ENCODE measurements around the gene ANKS1B. TPM values are rescaled to one million over a fixed set of nuclear protein-coding genes. Genes with fewer than 3 reads are reported as not detected.

The ANKS1B gene
- total RNA-seq, 1 experiment from 2014 or later: 9.7 TPM

DNA sequence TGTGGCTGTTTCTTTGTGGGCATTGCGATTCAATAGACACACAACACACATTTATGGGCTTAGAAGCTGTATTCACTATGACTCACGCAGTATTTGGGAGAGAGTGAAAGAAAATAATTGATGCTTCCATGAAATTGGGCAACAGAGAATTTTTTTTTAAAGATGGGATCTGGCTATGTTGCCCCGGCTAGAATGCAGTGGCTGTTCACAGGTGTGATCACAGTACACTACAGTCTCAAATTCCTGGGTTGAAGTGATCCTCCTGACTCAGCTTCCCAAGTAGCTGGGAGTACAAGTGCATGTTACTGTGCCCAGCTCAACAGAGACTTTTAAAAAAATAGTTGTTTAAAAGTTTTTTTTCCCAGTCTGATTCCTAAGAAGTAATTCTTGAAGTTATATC, 1193.3 kb downstream of the ANKS1B start:
- no peak overlapping the region for H3K27ac ChIP-seq (ENCODE audit: low read length)
- no peaks in the 10 kb centered on the region for H3K9me3 ChIP-seq (ENCODE audit: control insufficient read depth, insufficient read depth, low read depth, low read length)
- no peaks in the 10 kb centered on the region for H3K27me3 ChIP-seq (ENCODE audit: control insufficient read depth, insufficient read depth, low read length)
- no peak overlapping the region for H3K4me3 ChIP-seq (ENCODE audit: low read depth in 2 of 2, low read length in 2 of 2)
- in situ Hi-C loops (cut with HindIII; ENCODE audit: low pct_unique_long_range_greater_than_20kb, low sequenced_read_pairs): no loop called here
- DNase-seq (ENCODE audit: low read depth, low spot score): no peak
- ChIA-PET POLR2A (no interaction called here), CTCF (interaction anchor here (0.7 kb wide), 1 partner anchor 64 kb away, joined by 3 read pairs; no protein-coding TSS in a partner anchor)
- ATAC-seq: no peak
- TF ChIP-seq, protein P1, sequence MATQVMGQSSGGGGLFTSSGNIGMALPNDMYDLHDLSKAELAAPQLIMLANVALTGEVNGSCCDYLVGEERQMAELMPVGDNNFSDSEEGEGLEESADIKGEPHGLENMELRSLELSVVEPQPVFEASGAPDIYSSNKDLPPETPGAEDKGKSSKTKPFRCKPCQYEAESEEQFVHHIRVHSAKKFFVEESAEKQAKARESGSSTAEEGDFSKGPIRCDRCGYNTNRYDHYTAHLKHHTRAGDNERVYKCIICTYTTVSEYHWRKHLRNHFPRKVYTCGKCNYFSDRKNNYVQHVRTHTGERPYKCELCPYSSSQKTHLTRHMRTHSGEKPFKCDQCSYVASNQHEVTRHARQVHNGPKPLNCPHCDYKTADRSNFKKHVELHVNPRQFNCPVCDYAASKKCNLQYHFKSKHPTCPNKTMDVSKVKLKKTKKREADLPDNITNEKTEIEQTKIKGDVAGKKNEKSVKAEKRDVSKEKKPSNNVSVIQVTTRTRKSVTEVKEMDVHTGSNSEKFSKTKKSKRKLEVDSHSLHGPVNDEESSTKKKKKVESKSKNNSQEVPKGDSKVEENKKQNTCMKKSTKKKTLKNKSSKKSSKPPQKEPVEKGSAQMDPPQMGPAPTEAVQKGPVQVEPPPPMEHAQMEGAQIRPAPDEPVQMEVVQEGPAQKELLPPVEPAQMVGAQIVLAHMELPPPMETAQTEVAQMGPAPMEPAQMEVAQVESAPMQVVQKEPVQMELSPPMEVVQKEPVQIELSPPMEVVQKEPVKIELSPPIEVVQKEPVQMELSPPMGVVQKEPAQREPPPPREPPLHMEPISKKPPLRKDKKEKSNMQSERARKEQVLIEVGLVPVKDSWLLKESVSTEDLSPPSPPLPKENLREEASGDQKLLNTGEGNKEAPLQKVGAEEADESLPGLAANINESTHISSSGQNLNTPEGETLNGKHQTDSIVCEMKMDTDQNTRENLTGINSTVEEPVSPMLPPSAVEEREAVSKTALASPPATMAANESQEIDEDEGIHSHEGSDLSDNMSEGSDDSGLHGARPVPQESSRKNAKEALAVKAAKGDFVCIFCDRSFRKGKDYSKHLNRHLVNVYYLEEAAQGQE (IDR thresholded peaks at IDR 0.05; ENCODE audit: insufficient read depth in 1 of 2, low read depth in 2 of 2, low read length in 1 of 2): no peak
- TF ChIP-seq POLR2AphosphoS5 (IDR thresholded peaks at IDR 0.05; ENCODE audit: low read depth, low read length): no peak
- TF ChIP-seq, protein P2, sequence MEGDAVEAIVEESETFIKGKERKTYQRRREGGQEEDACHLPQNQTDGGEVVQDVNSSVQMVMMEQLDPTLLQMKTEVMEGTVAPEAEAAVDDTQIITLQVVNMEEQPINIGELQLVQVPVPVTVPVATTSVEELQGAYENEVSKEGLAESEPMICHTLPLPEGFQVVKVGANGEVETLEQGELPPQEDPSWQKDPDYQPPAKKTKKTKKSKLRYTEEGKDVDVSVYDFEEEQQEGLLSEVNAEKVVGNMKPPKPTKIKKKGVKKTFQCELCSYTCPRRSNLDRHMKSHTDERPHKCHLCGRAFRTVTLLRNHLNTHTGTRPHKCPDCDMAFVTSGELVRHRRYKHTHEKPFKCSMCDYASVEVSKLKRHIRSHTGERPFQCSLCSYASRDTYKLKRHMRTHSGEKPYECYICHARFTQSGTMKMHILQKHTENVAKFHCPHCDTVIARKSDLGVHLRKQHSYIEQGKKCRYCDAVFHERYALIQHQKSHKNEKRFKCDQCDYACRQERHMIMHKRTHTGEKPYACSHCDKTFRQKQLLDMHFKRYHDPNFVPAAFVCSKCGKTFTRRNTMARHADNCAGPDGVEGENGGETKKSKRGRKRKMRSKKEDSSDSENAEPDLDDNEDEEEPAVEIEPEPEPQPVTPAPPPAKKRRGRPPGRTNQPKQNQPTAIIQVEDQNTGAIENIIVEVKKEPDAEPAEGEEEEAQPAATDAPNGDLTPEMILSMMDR (IDR thresholded peaks at IDR 0.05): no peak
- no peak for TF ChIP-seq TCF7L2 (IDR thresholded peaks at IDR 0.05; ENCODE audit: low read depth, low read length)
- no peak for TF ChIP-seq SIN3A (IDR thresholded peaks at IDR 0.05; ENCODE audit: borderline replicate concordance, insufficient read depth, low read depth, low read length)
- intact Hi-C loops (cut with micrococcal nuclease; ENCODE audit: unreplicated experiment): no loop called here
- H3K4me1 ChIP-seq (ENCODE audit: control insufficient read depth, insufficient read depth, low read length): no peaks in the 10 kb centered on the region
- no TSS peak for BruUV-seq (replicated peaks)
- H3K36me3 ChIP-seq (ENCODE audit: control insufficient read depth, insufficient read depth, low read length): no peaks in the 10 kb centered on the region

DNA sequence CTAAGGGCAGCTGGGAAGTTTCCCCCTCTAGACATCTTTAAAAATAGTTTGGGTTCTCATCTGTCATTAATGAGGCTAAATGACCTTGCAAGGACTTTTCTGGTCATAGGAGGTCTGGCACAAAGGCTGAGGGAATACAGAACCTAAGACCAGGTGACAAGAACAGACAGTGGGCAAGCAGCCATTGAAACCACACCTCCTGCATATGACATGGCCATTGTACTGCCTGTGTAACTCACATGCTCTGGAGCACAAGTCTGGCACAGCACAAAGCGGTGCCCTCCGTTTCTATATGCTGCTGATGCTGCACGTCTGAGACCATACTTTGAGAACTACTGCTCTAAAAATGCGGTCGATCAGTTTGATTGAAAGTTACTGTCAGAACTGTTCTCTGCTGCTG, 1196.3 kb downstream of the ANKS1B start:
- CTCF ChIA-PET: no interaction called here
- TF ChIP-seq, protein P2 (IDR thresholded peaks at IDR 0.05): no peak
- TF ChIP-seq TCF7L2 (IDR thresholded peaks at IDR 0.05; ENCODE audit: low read depth, low read length) (no peak), SIN3A (IDR thresholded peaks at IDR 0.05; ENCODE audit: borderline replicate concordance, insufficient read depth, low read depth, low read length) (no peak), POLR2AphosphoS5 (IDR thresholded peaks at IDR 0.05; ENCODE audit: low read depth, low read length) (no peak)
- TF ChIP-seq, protein P1 (IDR thresholded peaks at IDR 0.05; ENCODE audit: insufficient read depth in 1 of 2, low read depth in 2 of 2, low read length in 1 of 2): no peak
- Histone ChIP-seq H3K4me1 (ENCODE audit: control insufficient read depth, insufficient read depth, low read length) (no peaks in the 10 kb centered on the region), H3K36me3 (ENCODE audit: control insufficient read depth, insufficient read depth, low read length) (no peaks in the 10 kb centered on the region), H3K27ac (ENCODE audit: low read length) (no peak overlapping the region), H3K27me3 (ENCODE audit: control insufficient read depth, insufficient read depth, low read length) (no peaks in the 10 kb centered on the region), H3K4me3 (ENCODE audit: low read depth in 2 of 2, low read length in 2 of 2) (no peak overlapping the region), H3K9me3 (ENCODE audit: control insufficient read depth, insufficient read depth, low read depth, low read length) (no peaks in the 10 kb centered on the region)
- POLR2A ChIA-PET: interaction anchor here (0.7 kb wide), 1 partner anchor 1380 kb away, joined by 9 read pairs; no protein-coding TSS in a partner anchor
- no peak for ATAC-seq
- no peak for DNase-seq (ENCODE audit: low read depth, low spot score)
- in situ Hi-C loops (cut with HindIII; ENCODE audit: low pct_unique_long_range_greater_than_20kb, low sequenced_read_pairs) (no loop called here), intact Hi-C loops (cut with micrococcal nuclease; ENCODE audit: unreplicated experiment) (no loop called here)
- BruUV-seq (replicated peaks): no TSS peak
